ENCODE results near the gene FRMD4B.

- TF ChIP-seq CTCF (IDR thresholded peaks at IDR 0.05), result no peak
- no peak for TF ChIP-seq POLR2A (IDR thresholded peaks at IDR 0.05)
- no peak for TF ChIP-seq EP300 (IDR thresholded peaks at IDR 0.05)
Measured at GRCh38 chr3:69318410-69318809, 67.5 kb downstream of the FRMD4B start.

All from ovary (tissue), 3 donors.